Measurements from ENCODE around the gene VCL. TPM values are rescaled to one million over a fixed set of nuclear protein-coding genes. Genes with fewer than 3 reads are reported as not detected.

Gene VCL
- polyA plus RNA-seq, 6 donors from 2014 or later, result 17.1 to 27.6 (median 25.2) TPM

GRCh38 chr10:73979809-73980433, 18.0 kb upstream of the VCL start:
- Mint-ChIP-seq H3K9me3 (no peaks in the 10 kb centered on the region), H3K27ac (peak overlapping the region in 1 of 6 donors; percentile 70), H3K36me3 (no peaks in the 10 kb centered on the region), H3K4me3 (peak overlapping the region in 2 of 8 donors; percentile 22 to 44), H3K27me3 (no peaks in the 10 kb centered on the region), H3K4me1 (peaks cover 18 to 33% (median 27%) of the 10 kb centered on the region in 3 donors)
- ATAC-seq (ENCODE audit: low read depth in 2 of 2), result no peak
- no peak for DNase-seq

GRCh38 chr10:73981812-73982211, 16.1 kb upstream of the VCL start:
- H3K4me3 Mint-ChIP-seq, result no peak overlapping the region
- H3K4me1 Mint-ChIP-seq, result peaks cover 18 to 33% (median 27%) of the 10 kb centered on the region in 3 donors
- no peaks in the 10 kb centered on the region for H3K27me3 Mint-ChIP-seq
- ATAC-seq (ENCODE audit: low read depth in 2 of 2) (no peak), DNase-seq (no peak)
- no peaks in the 10 kb centered on the region for H3K9me3 Mint-ChIP-seq
- H3K27ac Mint-ChIP-seq, result no peak overlapping the region
- H3K36me3 Mint-ChIP-seq, result no peaks in the 10 kb centered on the region

- DNase-seq (no peak), ATAC-seq (ENCODE audit: low read depth in 2 of 2) (peak; percentile 82 to 83)
- Mint-ChIP-seq H3K4me1 (peaks cover 18 to 27% (median 27%) of the 10 kb centered on the region in 3 donors), H3K27me3 (no peaks in the 10 kb centered on the region), H3K27ac (peak overlapping the region in 3 of 6 donors; percentile 2 to 66 (median 49)), H3K9me3 (no peaks in the 10 kb centered on the region), H3K4me3 (peak overlapping the region in 2 of 8 donors; percentile 32 to 62), H3K36me3 (no peaks in the 10 kb centered on the region)
These were observed 14.5 kb upstream of the VCL start for GRCh38 chr10:73983096-73984047.

GRCh38 chr10:73989594-73990150, 8.2 kb upstream of the VCL start:
- DNase-seq, result no peak
- H3K4me3 Mint-ChIP-seq, result peak overlapping the region in 2 of 8 donors; percentile 16 to 63
- peaks cover 23 to 34% (median 32%) of the 10 kb centered on the region in 3 donors for H3K4me1 Mint-ChIP-seq
- ATAC-seq (ENCODE audit: low read depth in 2 of 2), result no peak
- no peaks in the 10 kb centered on the region for H3K27me3 Mint-ChIP-seq
- peaks cover 0 to 5% (median 0%) of the 10 kb centered on the region in 7 donors for H3K9me3 Mint-ChIP-seq
- H3K36me3 Mint-ChIP-seq, result no peaks in the 10 kb centered on the region
- no peak overlapping the region for H3K27ac Mint-ChIP-seq

- Mint-ChIP-seq H3K27ac (peak overlapping the region in 4 of 6 donors; percentile 4 to 93 (median 54)), H3K9me3 (peaks cover 0 to 5% (median 0%) of the 10 kb centered on the region in 7 donors), H3K36me3 (no peaks in the 10 kb centered on the region), H3K4me1 (peaks cover 27 to 39% (median 34%) of the 10 kb centered on the region in 3 donors), H3K27me3 (no peaks in the 10 kb centered on the region), H3K4me3 (peak overlapping the region; percentile 21 to 75 (median 63))
- ATAC-seq (ENCODE audit: low read depth in 2 of 2), result no peak
- DNase-seq, result no peak
These were observed 6.6 kb upstream of the VCL start for GRCh38 chr10:73991203-73991883.

GRCh38 chr10:73991884-73992245, 6.1 kb upstream of the VCL start:
- no peaks in the 10 kb centered on the region for H3K36me3 Mint-ChIP-seq
- ATAC-seq (ENCODE audit: low read depth in 2 of 2) (peak; percentile 100), DNase-seq (peak; percentile 76)
- H3K27me3 Mint-ChIP-seq, result no peaks in the 10 kb centered on the region
- peaks cover 0 to 5% (median 0%) of the 10 kb centered on the region in 7 donors for H3K9me3 Mint-ChIP-seq
- peak overlapping the region; percentile 18 to 75 (median 63) for H3K4me3 Mint-ChIP-seq
- H3K27ac Mint-ChIP-seq, result peak overlapping the region; percentile 26 to 99 (median 78)
- H3K4me1 Mint-ChIP-seq, result peaks cover 27 to 39% (median 34%) of the 10 kb centered on the region in 3 donors

GRCh38 chr10:73992899-73993788, 4.8 kb upstream of the VCL start:
- no peaks in the 10 kb centered on the region for H3K36me3 Mint-ChIP-seq
- peak overlapping the region in 5 of 6 donors; percentile 1 to 30 (median 18) for H3K27ac Mint-ChIP-seq
- peaks cover 0 to 5% (median 0%) of the 10 kb centered on the region in 7 donors for H3K9me3 Mint-ChIP-seq
- no peaks in the 10 kb centered on the region for H3K27me3 Mint-ChIP-seq
- DNase-seq (no peak), ATAC-seq (ENCODE audit: low read depth in 2 of 2) (no peak)
- H3K4me1 Mint-ChIP-seq, result peaks cover 27 to 39% (median 34%) of the 10 kb centered on the region in 3 donors
- peak overlapping the region in 4 of 8 donors; percentile 3 to 50 (median 7) for H3K4me3 Mint-ChIP-seq

GRCh38 chr10:73995035-73995358, 2.9 kb upstream of the VCL start:
- no peaks in the 10 kb centered on the region for H3K36me3 Mint-ChIP-seq
- ATAC-seq (ENCODE audit: low read depth in 2 of 2) (no peak), DNase-seq (no peak)
- peak overlapping the region in 3 of 8 donors; percentile 10 to 68 (median 45) for H3K4me3 Mint-ChIP-seq
- no peak overlapping the region for H3K27ac Mint-ChIP-seq
- peaks cover 41 to 54% (median 43%) of the 10 kb centered on the region in 3 donors for H3K4me1 Mint-ChIP-seq
- H3K9me3 Mint-ChIP-seq, result peaks cover 0 to 5% (median 0%) of the 10 kb centered on the region in 7 donors
- no peaks in the 10 kb centered on the region for H3K27me3 Mint-ChIP-seq

GRCh38 chr10:73997461-73997786, 492 bp upstream of the VCL start:
- Mint-ChIP-seq H3K4me3 (peak overlapping the region; percentile 86 to 100 (median 98)), H3K27ac (peak overlapping the region; percentile 87 to 99 (median 98))

GRCh38 chr10:73998623-73998928, 660 bp downstream of the VCL start:
- peak overlapping the region; percentile 87 to 95 (median 94) for H3K27ac Mint-ChIP-seq
- peak overlapping the region; percentile 86 to 100 (median 96) for H3K4me3 Mint-ChIP-seq
- H3K9me3 Mint-ChIP-seq, result no peaks in the 10 kb centered on the region
- H3K27me3 Mint-ChIP-seq, result no peaks in the 10 kb centered on the region
- ATAC-seq (ENCODE audit: low read depth in 2 of 2), result no peak
- peaks cover 30 to 43% (median 35%) of the 10 kb centered on the region in 3 donors for H3K4me1 Mint-ChIP-seq
- DNase-seq, result no peak
- no peaks in the 10 kb centered on the region for H3K36me3 Mint-ChIP-seq

More at GRCh38 chr10:73997461-73997786, 492 bp upstream of the VCL start:
- peak; percentile 62 to 66 for ATAC-seq (ENCODE audit: low read depth in 2 of 2)
- H3K4me1 Mint-ChIP-seq, result peaks cover 35 to 48% (median 40%) of the 10 kb centered on the region in 3 donors
- H3K36me3 Mint-ChIP-seq, result no peaks in the 10 kb centered on the region
- no peaks in the 10 kb centered on the region for H3K9me3 Mint-ChIP-seq
- no peaks in the 10 kb centered on the region for H3K27me3 Mint-ChIP-seq
- DNase-seq, result no peak

- peaks cover 27 to 42% (median 32%) of the 10 kb centered on the region in 3 donors for H3K4me1 Mint-ChIP-seq
These were observed 1.2 kb downstream of the VCL start for GRCh38 chr10:73998929-73999691.

GRCh38 chr10:73999703-74000102, 1.8 kb downstream of the VCL start:
- Mint-ChIP-seq H3K9me3 (no peaks in the 10 kb centered on the region), H3K4me3 (peak overlapping the region; percentile 86 to 100 (median 96)), H3K27ac (peak overlapping the region in 5 of 6 donors; percentile 52 to 94 (median 87)), H3K4me1 (peaks cover 26 to 38% (median 32%) of the 10 kb centered on the region in 3 donors), H3K27me3 (no peaks in the 10 kb centered on the region), H3K36me3 (no peaks in the 10 kb centered on the region)
- DNase-seq (no peak), ATAC-seq (ENCODE audit: low read depth in 2 of 2) (no peak)

More at GRCh38 chr10:73998929-73999691, 1.2 kb downstream of the VCL start:
- no peaks in the 10 kb centered on the region for H3K9me3 Mint-ChIP-seq
- H3K36me3 Mint-ChIP-seq, result no peaks in the 10 kb centered on the region
- peak overlapping the region; percentile 87 to 95 (median 94) for H3K27ac Mint-ChIP-seq
- H3K27me3 Mint-ChIP-seq, result no peaks in the 10 kb centered on the region
- ATAC-seq (ENCODE audit: low read depth in 2 of 2), result no peak
- no peak for DNase-seq
- H3K4me3 Mint-ChIP-seq, result peak overlapping the region; percentile 86 to 100 (median 96)
